Astrocyte of the spinal cord (primary cell): ENCODE results near the gene PHKG1.
"Not testable (repeated sequence)": the region's sequence is repeated elsewhere in the genome, so short reads cannot be mapped to it uniquely, and the experiment has no call there.

Experiments used
- DNase-seq: peaks from one replicate; pipeline ENCODE4 v3.0.0; 2011; ENCODE audit warnings: low read depth, low spot score
- H3K4me3 ChIP-seq: 2 replicates; pipeline ENCODE4 v1.5.1; 2011; ENCODE audit warnings: low read depth, mild to moderate bottlenecking, low read length, moderate library complexity
- in situ Hi-C: cut with HindIII; loops from 2 replicates; pipeline ENCODE4 v1.10.0; 2017; ENCODE audit warnings: low sequenced_read_pairs
- TF ChIP-seq, protein P1 (sequence below): IDR thresholded peaks from 2 replicates; pipeline ENCODE4 v1.5.1; 2012; ENCODE audit warnings: low read depth, mild to moderate bottlenecking, low read length, inconsistent platforms

The PHKG1 gene

DNA sequence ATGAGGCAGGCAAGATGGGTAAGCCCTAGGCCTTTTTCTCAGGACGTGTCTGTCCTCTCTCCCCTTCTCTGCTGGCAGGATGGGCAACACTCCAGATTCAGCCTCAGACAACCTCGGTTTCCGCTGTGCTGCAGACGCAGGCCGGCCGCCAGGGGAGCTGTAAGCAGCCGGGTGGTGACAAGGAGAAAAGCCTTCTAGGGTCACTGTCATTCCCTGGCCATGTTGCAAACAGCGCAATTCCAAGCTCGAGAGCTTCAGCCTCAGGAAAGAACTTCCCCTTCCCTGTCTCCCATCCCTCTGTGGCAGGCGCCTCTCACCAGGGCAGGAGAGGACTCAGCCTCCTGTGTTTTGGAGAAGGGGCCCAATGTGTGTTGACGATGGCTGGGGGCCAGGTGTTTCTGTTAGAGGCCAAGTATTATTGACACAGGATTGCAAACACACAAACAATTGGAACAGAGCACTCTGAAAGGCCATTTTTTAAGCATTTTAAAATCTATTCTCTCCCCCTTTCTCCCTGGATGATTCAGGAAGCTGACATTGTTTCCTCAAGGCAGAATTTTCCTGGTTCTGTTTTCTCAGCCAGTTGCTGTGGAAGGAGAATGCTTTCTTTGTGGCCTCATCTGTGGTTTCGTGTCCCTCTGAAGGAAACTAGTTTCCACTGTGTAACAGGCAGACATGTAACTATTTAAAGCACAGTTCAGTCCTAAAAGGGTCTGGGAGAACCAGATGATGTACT lies 13.1 kb downstream of the PHKG1 start:
- DNase-seq: peak; percentile 80
- in situ Hi-C loops: no loop called here
- TF ChIP-seq, protein P1, sequence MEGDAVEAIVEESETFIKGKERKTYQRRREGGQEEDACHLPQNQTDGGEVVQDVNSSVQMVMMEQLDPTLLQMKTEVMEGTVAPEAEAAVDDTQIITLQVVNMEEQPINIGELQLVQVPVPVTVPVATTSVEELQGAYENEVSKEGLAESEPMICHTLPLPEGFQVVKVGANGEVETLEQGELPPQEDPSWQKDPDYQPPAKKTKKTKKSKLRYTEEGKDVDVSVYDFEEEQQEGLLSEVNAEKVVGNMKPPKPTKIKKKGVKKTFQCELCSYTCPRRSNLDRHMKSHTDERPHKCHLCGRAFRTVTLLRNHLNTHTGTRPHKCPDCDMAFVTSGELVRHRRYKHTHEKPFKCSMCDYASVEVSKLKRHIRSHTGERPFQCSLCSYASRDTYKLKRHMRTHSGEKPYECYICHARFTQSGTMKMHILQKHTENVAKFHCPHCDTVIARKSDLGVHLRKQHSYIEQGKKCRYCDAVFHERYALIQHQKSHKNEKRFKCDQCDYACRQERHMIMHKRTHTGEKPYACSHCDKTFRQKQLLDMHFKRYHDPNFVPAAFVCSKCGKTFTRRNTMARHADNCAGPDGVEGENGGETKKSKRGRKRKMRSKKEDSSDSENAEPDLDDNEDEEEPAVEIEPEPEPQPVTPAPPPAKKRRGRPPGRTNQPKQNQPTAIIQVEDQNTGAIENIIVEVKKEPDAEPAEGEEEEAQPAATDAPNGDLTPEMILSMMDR: peak; percentile 92
- H3K4me3 ChIP-seq: no peak overlapping the region

DNA sequence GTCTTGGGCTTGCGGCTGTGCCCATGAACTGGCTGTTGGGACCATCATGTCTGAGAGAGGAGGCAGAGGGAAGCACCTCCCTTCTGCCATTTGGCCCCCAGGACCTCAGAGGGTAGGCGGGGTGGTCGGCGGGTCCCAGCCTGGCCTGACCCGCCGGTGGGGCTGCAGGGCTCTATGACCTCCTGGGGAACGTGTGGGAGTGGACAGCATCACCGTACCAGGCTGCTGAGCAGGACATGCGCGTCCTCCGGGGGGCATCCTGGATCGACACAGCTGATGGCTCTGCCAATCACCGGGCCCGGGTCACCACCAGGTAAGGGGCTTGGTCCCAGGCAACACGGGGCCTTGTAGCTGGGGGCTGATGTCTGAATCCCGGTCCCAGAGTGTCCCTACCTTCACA lies 14.6 kb downstream of the PHKG1 start:
- TF ChIP-seq, protein P1: no peak
- in situ Hi-C loops: no loop called here
- no peak for DNase-seq
- H3K4me3 ChIP-seq: no peak overlapping the region

DNA sequence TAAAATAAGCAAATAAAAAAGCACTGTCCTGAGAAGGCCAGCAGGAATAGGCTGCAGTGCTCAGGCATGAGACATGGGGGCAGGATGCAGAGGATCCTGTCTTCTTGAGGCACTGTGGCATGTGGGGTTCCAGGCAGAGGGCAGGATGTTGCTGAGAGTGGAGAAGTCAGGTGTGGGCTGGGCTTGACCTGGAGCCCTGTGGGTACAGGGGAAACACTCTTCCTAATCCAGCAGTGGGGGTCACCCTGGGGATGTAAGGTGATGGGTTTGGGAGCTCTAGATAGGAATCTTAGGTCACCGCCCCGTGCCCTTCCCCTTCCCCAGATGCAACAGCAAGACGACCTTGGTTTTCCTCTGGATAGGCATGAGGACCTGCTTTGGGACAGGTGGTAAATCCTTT lies 15.1 kb downstream of the PHKG1 start:
- in situ Hi-C loops: no loop called here
- DNase-seq: no peak
- H3K4me3 ChIP-seq: no peak overlapping the region
- TF ChIP-seq, protein P1: no peak

DNA sequence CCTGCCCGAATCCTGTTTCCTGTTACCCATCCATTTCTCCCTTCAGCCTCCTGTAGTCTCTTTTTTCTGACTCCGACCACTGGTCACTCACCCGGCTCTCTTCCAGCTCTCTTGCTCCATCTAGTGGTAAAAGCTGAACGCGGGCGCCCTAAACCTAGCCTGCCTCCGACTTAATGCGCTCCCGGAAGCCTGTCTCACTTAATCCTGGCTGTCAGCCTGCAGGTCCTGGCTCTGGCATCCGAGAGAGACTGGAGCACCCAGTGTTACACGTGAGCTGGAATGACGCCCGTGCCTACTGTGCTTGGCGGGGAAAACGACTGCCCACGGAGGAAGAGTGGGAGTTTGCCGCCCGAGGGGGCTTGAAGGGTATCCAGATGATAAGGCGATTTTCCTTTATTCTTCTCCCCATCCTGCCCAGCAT lies 18.4 kb downstream of the PHKG1 start:
- no peak overlapping the region for H3K4me3 ChIP-seq
- in situ Hi-C loops: no loop called here
- TF ChIP-seq, protein P1: peak; percentile 93
- DNase-seq: peak; percentile 81

DNA sequence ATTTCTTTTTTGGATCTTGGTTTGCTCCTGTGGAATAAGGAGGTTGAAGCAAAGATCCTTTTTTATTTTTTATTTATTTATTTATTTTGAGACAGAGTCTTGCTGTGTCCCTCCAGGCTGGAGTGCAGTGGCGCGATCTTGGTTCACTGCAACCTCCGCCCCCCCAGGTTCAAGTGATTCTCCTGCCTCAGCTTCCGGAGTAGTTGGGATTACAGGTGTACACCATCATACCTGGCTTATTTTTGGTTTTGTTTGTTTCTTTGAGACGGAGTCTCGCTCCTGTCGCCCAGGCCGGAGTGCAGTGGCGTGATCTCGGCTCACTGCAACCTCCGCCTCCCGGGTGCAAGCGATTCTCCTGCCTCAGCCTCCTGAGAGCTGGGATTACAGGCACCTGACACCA lies 26.4 kb downstream of the PHKG1 start:
- DNase-seq, in situ Hi-C loops, H3K4me3 ChIP-seq: not testable (repeated sequence)

DNA sequence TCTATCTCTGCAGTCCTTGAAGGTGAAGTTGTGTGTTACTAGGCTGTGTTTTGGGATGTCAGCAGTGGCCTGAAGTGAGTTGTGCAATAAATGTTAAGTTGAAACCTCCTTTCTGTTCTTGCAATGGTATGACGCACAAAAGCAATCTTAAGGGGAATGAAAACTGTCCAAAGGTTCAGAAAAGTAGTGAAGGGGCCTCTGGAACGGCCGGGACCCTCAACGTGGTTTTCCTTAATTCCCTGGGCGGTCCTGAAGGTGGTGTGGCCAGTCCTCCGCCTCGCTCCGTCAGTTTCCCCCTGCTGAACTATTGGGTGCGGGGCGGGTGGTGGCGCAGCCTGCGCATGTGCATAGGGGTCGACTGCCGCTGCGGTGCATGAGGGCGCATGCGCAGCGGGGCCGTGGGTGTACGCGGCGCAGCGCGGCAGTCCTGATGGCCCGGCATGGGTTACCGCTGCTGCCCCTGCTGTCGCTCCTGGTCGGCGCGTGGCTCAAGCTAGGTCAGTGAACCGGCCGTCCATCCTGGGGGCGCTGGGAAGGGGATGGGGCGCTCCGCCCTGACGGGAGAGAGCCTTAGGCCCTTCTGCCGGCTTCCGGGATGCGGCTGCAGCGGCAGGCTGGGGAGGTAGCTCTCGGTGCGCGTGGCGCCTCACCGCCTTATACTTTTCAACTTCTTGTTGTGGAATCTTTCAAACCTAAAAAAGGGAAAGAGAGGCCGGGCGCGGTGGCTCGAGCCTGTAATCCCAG lies 28.7 kb downstream of the PHKG1 start, which contains the start of gene SUMF2:
SUMF2 (plus strand) TSS at position 405 of the 744 bp plus-strand sequence; CDS start at position 431, 26 bp downstream.
- TF ChIP-seq, protein P1: no peak
- peak; percentile 86 for DNase-seq
- in situ Hi-C loops: no loop called here
- peak within 1 kb of the TSS; percentile 87 for H3K4me3 ChIP-seq

DNA sequence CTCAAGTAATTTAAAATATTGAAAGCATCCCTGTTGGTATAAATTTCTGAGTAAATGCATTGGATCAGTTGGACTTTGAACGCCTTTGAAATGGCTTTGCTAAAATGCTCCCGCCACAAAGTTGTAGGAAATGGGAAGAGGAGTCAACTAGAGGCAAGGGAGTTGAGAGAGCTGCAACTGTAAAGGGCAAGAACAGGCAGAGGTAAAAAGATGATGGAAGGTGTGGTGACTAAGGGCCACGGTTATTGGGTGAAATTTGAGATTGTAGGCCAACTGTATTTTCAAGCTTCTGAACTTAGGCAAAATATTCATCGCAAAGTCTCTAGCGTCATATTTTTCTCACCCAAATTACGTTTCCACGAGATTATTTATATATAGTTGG lies 29.3 kb downstream of the PHKG1 start:
- in situ Hi-C loops: no loop called here
- H3K4me3 ChIP-seq: no peak overlapping the region
- no peak for DNase-seq
- TF ChIP-seq, protein P1: no peak
